ENCODE measurements around the gene BAG1.

- TF ChIP-seq POLR2A (IDR thresholded peaks at IDR 0.05) (no peak), CTCF (IDR thresholded peaks at IDR 0.05) (no peak), POLR2AphosphoS5 (IDR thresholded peaks at IDR 0.05) (no peak)
Observed at GRCh38 chr9:33294670-33295432, 30.3 kb upstream of the BAG1 start.
